IPS-20b (cell line): ENCODE results near the gene CBFB.
A peak's percentile ranks its signal among the peaks of the same experiment; 100 is the strongest.
"Not testable (repeated sequence)": the region's sequence is repeated elsewhere in the genome, so short reads cannot be mapped to it uniquely, and the experiment has no call there.

Source experiments
- H3K27ac ChIP-seq: one replicate; pipeline ENCODE4 v1.5.1; 2013; ENCODE audit warnings: low read length
- H3K27me3 ChIP-seq: 2 replicates; pipeline ENCODE4 v1.6.1; 2013; ENCODE audit warnings: mild to moderate bottlenecking, low read length, inconsistent platforms; ENCODE audit not compliant: insufficient read depth
- H3K36me3 ChIP-seq: 2 replicates; pipeline ENCODE4 v1.6.1; 2013; ENCODE audit warnings: low read depth, mild to moderate bottlenecking, inconsistent platforms, low read length, moderate library complexity; ENCODE audit not compliant: insufficient read depth
- H3K4me1 ChIP-seq: 2 replicates; pipeline ENCODE4 v1.6.1; 2013; ENCODE audit warnings: mild to moderate bottlenecking, control low read depth, inconsistent platforms, low read length, moderate library complexity; ENCODE audit not compliant: insufficient read depth
- H3K4me3 ChIP-seq: 2 replicates; pipeline ENCODE4 v1.5.1; 2013; ENCODE audit warnings: mild to moderate bottlenecking, low read length, inconsistent platforms
- H3K9ac ChIP-seq: 2 replicates; pipeline ENCODE4 v1.6.1; 2013; ENCODE audit warnings: low read depth, mild to moderate bottlenecking, inconsistent platforms, low read length, moderate library complexity
- H3K9me3 ChIP-seq: 2 replicates; pipeline ENCODE4 v1.6.1; 2013; ENCODE audit warnings: mild to moderate bottlenecking, low read depth, low read length, inconsistent platforms; ENCODE audit not compliant: insufficient read depth

CBFB gene

DNA sequence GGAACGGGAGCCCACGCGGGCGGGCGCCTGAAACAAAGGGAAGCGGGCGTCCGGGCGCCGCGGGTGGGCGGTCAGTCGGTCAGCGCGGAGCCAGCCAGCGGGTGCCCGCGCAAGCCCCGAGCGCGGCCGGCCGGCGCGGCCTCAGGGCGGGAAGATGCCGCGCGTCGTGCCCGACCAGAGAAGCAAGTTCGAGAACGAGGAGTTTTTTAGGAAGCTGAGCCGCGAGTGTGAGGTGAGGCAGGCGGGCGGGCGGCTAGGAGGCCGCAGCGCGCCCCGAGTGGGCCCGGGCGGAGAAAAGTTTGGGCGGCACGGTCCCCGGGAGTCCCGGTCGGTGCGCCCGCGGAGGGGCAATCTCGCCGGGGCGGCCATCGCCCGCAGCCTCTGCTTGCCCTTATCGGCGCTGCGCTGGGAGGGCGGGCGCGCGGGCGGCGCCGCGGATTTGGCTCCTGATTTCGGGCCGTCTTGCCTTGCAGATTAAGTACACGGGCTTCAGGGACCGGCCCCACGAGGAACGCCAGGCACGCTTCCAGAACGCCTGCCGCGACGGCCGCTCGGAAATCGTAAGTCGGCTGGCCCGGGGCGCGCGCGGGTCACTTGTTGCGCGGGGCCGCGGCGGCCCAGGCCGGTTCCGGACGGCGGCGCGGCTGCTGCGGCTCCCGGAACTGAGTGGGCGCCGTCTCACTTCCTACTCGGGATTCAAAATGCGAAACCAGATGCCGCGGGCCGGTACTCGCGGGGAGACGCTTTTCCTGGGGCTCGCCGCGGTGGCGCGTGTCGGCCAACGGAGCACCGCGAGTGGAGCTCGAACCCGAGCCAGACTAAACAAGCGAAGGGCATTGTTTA lies 526 bp downstream of the CBFB start:
- Histone ChIP-seq H3K27me3 (peaks cover 13% of the 10 kb centered on the region; the same call in 1 of the 2 replicates), H3K9ac (peak overlapping the region; percentile 73), H3K27ac (no peak overlapping the region), H3K4me3 (peak overlapping the region; percentile 90), H3K4me1 (peaks cover 3% of the 10 kb centered on the region; the same call in 1 of the 2 replicates), H3K36me3 (peaks cover 11% of the 10 kb centered on the region; the same call in 1 of the 2 replicates), H3K9me3 (no peaks in the 10 kb centered on the region)

- Histone ChIP-seq H3K4me1 (peaks cover 3% of the 10 kb centered on the region; the same call in 1 of the 2 replicates), H3K9ac (peak overlapping the region; percentile 73; the same call in 1 of the 2 replicates), H3K27me3 (peaks cover 13% of the 10 kb centered on the region; the same call in 1 of the 2 replicates), H3K36me3 (peaks cover 11% of the 10 kb centered on the region; the same call in 1 of the 2 replicates), H3K4me3 (peak overlapping the region; percentile 90), H3K9me3 (no peaks in the 10 kb centered on the region), H3K27ac (no peak overlapping the region)
These were observed 1.4 kb downstream of the CBFB start for GRCh38 chr16:67030221-67030962.

- no peak overlapping the region for H3K27ac ChIP-seq
- no peaks in the 10 kb centered on the region for H3K4me1 ChIP-seq
- no peak overlapping the region for H3K4me3 ChIP-seq
- peaks cover 10% of the 10 kb centered on the region; the same call in 1 of the 2 replicates for H3K27me3 ChIP-seq
- H3K9me3 ChIP-seq: no peaks in the 10 kb centered on the region
- no peak overlapping the region for H3K9ac ChIP-seq
- H3K36me3 ChIP-seq: peaks cover 17% of the 10 kb centered on the region
These were observed 5.5 kb downstream of the CBFB start for GRCh38 chr16:67034487-67034886.

GRCh38 chr16:67035364-67035763 lies 6.4 kb downstream of the CBFB start:
- Histone ChIP-seq H3K9me3 (no peaks in the 10 kb centered on the region), H3K36me3 (peaks cover 21% of the 10 kb centered on the region), H3K27ac (no peak overlapping the region), H3K4me3 (no peak overlapping the region), H3K27me3 (peaks cover 1% of the 10 kb centered on the region; the same call in 1 of the 2 replicates), H3K4me1 (no peaks in the 10 kb centered on the region), H3K9ac (no peak overlapping the region)

DNA sequence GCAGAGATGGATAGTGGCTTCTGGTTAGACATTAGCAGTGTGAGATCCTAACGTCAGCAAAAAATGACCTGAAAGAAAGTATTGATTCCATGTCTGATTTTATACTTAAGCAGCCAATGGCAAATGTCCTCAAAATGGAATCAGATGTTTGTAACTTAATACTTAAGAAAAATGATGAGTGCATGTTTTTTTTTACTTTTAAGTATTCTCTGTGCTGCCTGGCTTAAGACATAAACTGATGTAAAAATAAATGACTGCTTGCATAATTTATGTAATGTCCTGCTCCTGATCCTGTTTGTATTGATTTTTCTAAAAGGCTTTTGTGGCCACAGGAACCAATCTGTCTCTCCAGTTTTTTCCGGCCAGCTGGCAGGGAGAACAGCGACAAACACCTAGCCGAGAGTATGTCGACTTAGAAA lies 7.4 kb downstream of the CBFB start:
- peaks cover 23% of the 10 kb centered on the region for H3K36me3 ChIP-seq

DNA sequence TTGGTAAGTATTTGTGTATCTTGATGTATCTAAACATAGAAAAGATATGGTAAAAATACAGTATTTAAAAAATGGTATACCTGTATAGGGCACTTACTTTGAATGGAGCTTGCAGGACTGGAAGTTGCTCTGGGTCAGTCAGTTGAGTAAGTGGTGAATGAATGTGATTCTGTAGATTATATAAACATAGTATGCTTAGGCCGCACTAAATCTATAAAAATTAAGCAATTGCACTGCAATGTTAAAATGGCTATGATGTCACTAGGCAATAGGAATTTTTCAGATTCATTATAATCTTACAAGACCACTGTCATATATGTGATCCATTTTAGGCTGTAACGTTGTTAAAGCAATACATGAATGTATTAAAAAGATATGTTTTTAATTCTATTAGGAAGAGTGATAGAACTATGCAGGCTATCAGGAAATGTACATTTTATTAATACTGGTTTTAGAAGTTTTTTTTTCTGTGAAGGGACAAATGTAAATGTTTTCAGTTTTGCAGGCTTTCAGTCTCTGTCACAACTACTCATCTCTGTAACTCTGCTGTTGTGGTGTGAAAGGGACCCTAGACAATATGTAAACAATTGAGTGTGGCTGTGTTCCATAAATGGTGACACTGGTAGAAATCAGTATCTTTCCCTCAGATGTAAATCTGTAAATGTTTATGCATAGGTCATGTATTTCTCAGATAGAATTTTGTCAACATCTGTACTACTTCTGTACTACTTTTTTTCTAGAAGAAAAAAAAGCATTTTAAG lies 10.5 kb downstream of the CBFB start:
- no peaks in the 10 kb centered on the region for H3K9me3 ChIP-seq
- H3K9ac ChIP-seq: no peak overlapping the region
- no peaks in the 10 kb centered on the region for H3K27me3 ChIP-seq
- no peaks in the 10 kb centered on the region for H3K4me1 ChIP-seq
- H3K27ac ChIP-seq: no peak overlapping the region
- H3K36me3 ChIP-seq: peaks cover 12% of the 10 kb centered on the region
- no peak overlapping the region for H3K4me3 ChIP-seq

More for the DNA sequence above, 7.4 kb downstream of the CBFB start:
- Histone ChIP-seq H3K27me3 (no peaks in the 10 kb centered on the region), H3K4me1 (no peaks in the 10 kb centered on the region), H3K9me3 (no peaks in the 10 kb centered on the region), H3K27ac (no peak overlapping the region), H3K4me3 (no peak overlapping the region), H3K9ac (no peak overlapping the region)

GRCh38 chr16:67040166-67040565 lies 11.2 kb downstream of the CBFB start:
- H3K9ac ChIP-seq: no peak overlapping the region
- no peak overlapping the region for H3K4me3 ChIP-seq
- no peaks in the 10 kb centered on the region for H3K4me1 ChIP-seq
- no peaks in the 10 kb centered on the region for H3K9me3 ChIP-seq
- H3K27ac ChIP-seq: no peak overlapping the region
- no peaks in the 10 kb centered on the region for H3K27me3 ChIP-seq
- peaks cover 12% of the 10 kb centered on the region for H3K36me3 ChIP-seq

DNA sequence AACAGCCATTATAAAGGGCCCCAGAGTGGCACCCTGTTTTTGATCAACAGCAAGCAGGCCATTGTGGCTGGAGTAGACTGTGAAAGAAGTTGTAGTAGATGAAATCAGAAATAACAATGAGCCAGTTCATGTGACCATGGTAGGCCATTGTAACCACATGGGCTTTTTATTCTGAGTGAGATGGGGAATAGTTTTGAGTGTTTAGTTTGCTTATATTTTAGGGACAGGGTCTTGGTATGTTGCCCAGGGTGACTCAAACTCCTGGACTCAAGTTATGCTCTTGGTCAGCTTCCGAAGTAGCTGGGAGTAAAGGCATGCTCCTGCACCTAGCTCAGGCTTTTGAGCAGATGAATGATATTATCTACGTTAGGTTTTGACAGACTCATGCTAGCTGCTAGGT lies 12.0 kb downstream of the CBFB start:
- no peaks in the 10 kb centered on the region for H3K27me3 ChIP-seq
- H3K9ac ChIP-seq: no peak overlapping the region
- no peaks in the 10 kb centered on the region for H3K9me3 ChIP-seq
- no peak overlapping the region for H3K4me3 ChIP-seq
- H3K4me1 ChIP-seq: no peaks in the 10 kb centered on the region
- H3K27ac ChIP-seq: no peak overlapping the region
- H3K36me3 ChIP-seq: peaks cover 12% of the 10 kb centered on the region

GRCh38 chr16:67041520-67041919 lies 12.6 kb downstream of the CBFB start:
- H3K4me1 ChIP-seq, H3K9ac ChIP-seq, H3K9me3 ChIP-seq, H3K4me3 ChIP-seq, H3K27me3 ChIP-seq, H3K27ac ChIP-seq: not testable (repeated sequence)
- peaks cover 12% of the 10 kb centered on the region for H3K36me3 ChIP-seq

GRCh38 chr16:67043420-67043819 lies 14.5 kb downstream of the CBFB start:
- Histone ChIP-seq H3K9me3 (no peaks in the 10 kb centered on the region), H3K4me1 (no peaks in the 10 kb centered on the region), H3K36me3 (peaks cover 12% of the 10 kb centered on the region), H3K9ac (no peak overlapping the region), H3K27me3 (no peaks in the 10 kb centered on the region), H3K4me3 (no peak overlapping the region), H3K27ac (no peak overlapping the region)

DNA sequence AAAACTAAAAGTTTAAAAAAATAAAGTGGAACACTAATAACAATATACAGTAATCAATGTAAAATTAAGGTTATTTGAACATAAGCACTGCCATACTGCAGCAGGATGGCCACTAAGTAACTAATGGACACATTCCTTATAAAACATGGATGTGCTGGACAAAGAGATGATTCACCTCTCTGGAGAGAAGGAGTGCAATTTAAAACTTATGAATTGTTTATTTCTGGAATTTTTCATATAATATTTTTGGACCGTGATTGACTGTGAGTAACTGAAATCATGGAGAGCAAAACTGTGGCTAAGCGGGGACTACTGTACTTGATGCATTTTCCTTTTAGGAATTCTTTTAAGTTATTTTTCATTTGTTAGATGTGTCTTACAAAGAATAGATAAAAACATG lies 21.8 kb downstream of the CBFB start:
- Histone ChIP-seq H3K4me3 (no peak overlapping the region), H3K4me1 (no peaks in the 10 kb centered on the region), H3K27ac (no peak overlapping the region), H3K36me3 (no peaks in the 10 kb centered on the region), H3K27me3 (no peaks in the 10 kb centered on the region), H3K9ac (no peak overlapping the region), H3K9me3 (no peaks in the 10 kb centered on the region)
